Measurements from ENCODE around the gene HCAR3.
"Not testable (repeated sequence)": the region's sequence is repeated elsewhere in the genome, so short reads cannot be mapped to it uniquely, and the experiment has no call there.

GRCh38 chr12:122696922-122697321 is 19.7 kb downstream of the HCAR3 start:
- TF ChIP-seq POLR2A, CTCF (IDR thresholded peaks at IDR 0.05): not testable (repeated sequence)
